Measurements from ENCODE around the gene POMP.

GRCh38 chr13:28659621-28659970 is 666 bp downstream of the POMP start:
- no peak for TF ChIP-seq CTCF (IDR thresholded peaks at IDR 0.05)
- TF ChIP-seq POLR2AphosphoS5 (IDR thresholded peaks at IDR 0.05) = no peak
- no peak for TF ChIP-seq EP300 (IDR thresholded peaks at IDR 0.05; ENCODE audit: low read depth)
- no peak for TF ChIP-seq POLR2A (IDR thresholded peaks at IDR 0.05)
